ENCODE results near the gene SCYL3. TPM values are rescaled to one million over a fixed set of nuclear protein-coding genes. Genes with fewer than 3 reads are reported as not detected.
A peak's percentile ranks its signal among the peaks of the same experiment; 100 is the strongest.

SCYL3 gene
- total and polyA plus RNA-seq, 2 of the 13 experiments (the other 11 are each of a cell fraction or from before 2014, with no cell fraction given), result 3.3 to 4.9 TPM

DNA sequence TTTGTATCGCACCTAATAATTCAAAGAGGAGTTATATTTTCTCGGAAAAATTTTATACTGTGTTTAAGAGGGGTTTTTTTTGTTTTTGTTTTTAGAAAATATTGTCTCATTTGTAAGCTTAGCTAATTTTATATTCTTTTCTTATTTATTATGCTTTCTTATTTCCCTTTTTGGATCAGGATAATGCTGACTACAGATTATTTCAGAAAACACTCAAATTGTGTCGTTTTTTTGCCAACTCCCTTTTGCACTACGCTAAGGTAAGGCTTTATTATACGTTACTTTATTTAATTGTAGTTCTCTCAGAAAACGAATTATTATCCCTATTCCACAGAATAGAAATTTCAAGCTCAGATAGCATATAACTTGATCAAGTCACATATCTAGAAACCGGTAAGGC is 72.2 kb downstream of the SCYL3 start:
- TF ChIP-seq HOXA3 (CRISPR knock-in tag; IDR thresholded peaks at IDR 0.05) (no peak), RORA (CRISPR knock-in tag; IDR thresholded peaks at IDR 0.05) (no peak), EP300 (IDR thresholded peaks at IDR 0.05; ENCODE audit: low read depth in 2 of 2, low read length in 2 of 2) (no peak), EP300 (CRISPR knock-in tag; IDR thresholded peaks at IDR 0.05; ENCODE audit: borderline replicate concordance) (no peak), ZFP1 (CRISPR knock-in tag; IDR thresholded peaks at IDR 0.05) (no peak), FOXO1 (CRISPR knock-in tag; IDR thresholded peaks at IDR 0.05) (no peak), MAFK (conservative IDR thresholded peaks at IDR 0.05 in 1 of 2, IDR thresholded peaks at IDR 0.05 in 1 of 2; ENCODE audit: low read length in 2 of 2) (peak; percentile 42 to 77), MAFF (IDR thresholded peaks at IDR 0.05; ENCODE audit: low read depth, low read length) (peak; percentile 63; the same call in 1 of the 2 replicates), ZNF891 (CRISPR knock-in tag; IDR thresholded peaks at IDR 0.05) (no peak), ZNF879 (CRISPR knock-in tag; IDR thresholded peaks at IDR 0.05) (no peak), ZSCAN12 (CRISPR knock-in tag; IDR thresholded peaks at IDR 0.05) (no peak), ZNF543 (CRISPR knock-in tag; IDR thresholded peaks at IDR 0.05) (no peak)
- TF ChIP-seq, protein P1, sequence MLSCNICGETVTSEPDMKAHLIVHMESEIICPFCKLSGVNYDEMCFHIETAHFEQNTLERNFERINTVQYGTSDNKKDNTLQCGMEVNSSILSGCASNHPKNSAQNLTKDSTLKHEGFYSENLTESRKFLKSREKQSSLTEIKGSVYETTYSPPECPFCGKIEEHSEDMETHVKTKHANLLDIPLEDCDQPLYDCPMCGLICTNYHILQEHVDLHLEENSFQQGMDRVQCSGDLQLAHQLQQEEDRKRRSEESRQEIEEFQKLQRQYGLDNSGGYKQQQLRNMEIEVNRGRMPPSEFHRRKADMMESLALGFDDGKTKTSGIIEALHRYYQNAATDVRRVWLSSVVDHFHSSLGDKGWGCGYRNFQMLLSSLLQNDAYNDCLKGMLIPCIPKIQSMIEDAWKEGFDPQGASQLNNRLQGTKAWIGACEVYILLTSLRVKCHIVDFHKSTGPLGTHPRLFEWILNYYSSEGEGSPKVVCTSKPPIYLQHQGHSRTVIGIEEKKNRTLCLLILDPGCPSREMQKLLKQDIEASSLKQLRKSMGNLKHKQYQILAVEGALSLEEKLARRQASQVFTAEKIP (CRISPR knock-in tag; IDR thresholded peaks at IDR 0.05; ENCODE audit: borderline replicate concordance), result no peak
- TF ChIP-seq, protein P2, sequence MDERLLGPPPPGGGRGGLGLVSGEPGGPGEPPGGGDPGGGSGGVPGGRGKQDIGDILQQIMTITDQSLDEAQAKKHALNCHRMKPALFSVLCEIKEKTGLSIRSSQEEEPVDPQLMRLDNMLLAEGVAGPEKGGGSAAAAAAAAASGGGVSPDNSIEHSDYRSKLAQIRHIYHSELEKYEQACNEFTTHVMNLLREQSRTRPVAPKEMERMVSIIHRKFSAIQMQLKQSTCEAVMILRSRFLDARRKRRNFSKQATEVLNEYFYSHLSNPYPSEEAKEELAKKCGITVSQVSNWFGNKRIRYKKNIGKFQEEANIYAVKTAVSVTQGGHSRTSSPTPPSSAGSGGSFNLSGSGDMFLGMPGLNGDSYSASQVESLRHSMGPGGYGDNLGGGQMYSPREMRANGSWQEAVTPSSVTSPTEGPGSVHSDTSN (CRISPR knock-in tag; IDR thresholded peaks at IDR 0.05), result no peak
- TF ChIP-seq, protein P3, sequence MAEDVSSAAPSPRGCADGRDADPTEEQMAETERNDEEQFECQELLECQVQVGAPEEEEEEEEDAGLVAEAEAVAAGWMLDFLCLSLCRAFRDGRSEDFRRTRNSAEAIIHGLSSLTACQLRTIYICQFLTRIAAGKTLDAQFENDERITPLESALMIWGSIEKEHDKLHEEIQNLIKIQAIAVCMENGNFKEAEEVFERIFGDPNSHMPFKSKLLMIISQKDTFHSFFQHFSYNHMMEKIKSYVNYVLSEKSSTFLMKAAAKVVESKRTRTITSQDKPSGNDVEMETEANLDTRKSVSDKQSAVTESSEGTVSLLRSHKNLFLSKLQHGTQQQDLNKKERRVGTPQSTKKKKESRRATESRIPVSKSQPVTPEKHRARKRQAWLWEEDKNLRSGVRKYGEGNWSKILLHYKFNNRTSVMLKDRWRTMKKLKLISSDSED (CRISPR knock-in tag; IDR thresholded peaks at IDR 0.05), result no peak
- TF ChIP-seq, protein P4, sequence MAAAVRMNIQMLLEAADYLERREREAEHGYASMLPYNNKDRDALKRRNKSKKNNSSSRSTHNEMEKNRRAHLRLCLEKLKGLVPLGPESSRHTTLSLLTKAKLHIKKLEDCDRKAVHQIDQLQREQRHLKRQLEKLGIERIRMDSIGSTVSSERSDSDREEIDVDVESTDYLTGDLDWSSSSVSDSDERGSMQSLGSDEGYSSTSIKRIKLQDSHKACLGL (CRISPR knock-in tag; IDR thresholded peaks at IDR 0.05), result no peak
- POLR2A ChIA-PET, result no interaction called here
- FAIRE-seq (no peak), DNase-seq (ENCODE audit: low spot score) (no peak), ATAC-seq (no peak)
- H3K4me2 ChIP-seq (ENCODE audit: low read depth, low read length), result no peak overlapping the region
- no peak overlapping the region for H3K9ac ChIP-seq (ENCODE audit: insufficient read depth, low read depth, low read length)
- H3K27me3 ChIP-seq (ENCODE audit: control insufficient read depth in 1 of 2, insufficient read depth in 2 of 2, low read length in 2 of 2), result no peaks in the 10 kb centered on the region
- no peak overlapping the region for H2AFZ ChIP-seq (ENCODE audit: low read length)
- H3K4me3 ChIP-seq (replicated peaks in 1 of 3; ENCODE audit: insufficient read depth in 1 of 3, low read depth in 2 of 3, low read length in 3 of 3), result no peak overlapping the region
- no peaks in the 10 kb centered on the region for H4K20me1 ChIP-seq (ENCODE audit: insufficient read depth, low read length)
- no TSS peak for BruUV-seq (replicated peaks)
- CTCF ChIA-PET (ENCODE audit: low intra/inter-chr PET ratio, low total read pairs), result no interaction called here
- in situ Hi-C loops (cut with HindIII; ENCODE audit: extremely low pct_ligation_motif_present, low pct_unique_long_range_greater_than_20kb) (no loop called here), intact Hi-C loops (cut with micrococcal nuclease; ENCODE audit: unreplicated experiment) (no loop called here)
- H3K79me2 ChIP-seq (ENCODE audit: insufficient read depth, low read length), result no peaks in the 10 kb centered on the region
- WGBS (ENCODE audit: low lambda C conversion rate), result 98% methylated on average over 7 of the region's 7 CpGs
- H3K27ac ChIP-seq (ENCODE audit: extremely low read length, insufficient read depth, low read length), result no peak overlapping the region
- H3K36me3 ChIP-seq (replicated peaks in 1 of 2; ENCODE audit: control insufficient read depth in 1 of 2, insufficient read depth in 2 of 2, low read length in 2 of 2), result peaks cover 6 to 19% of the 10 kb centered on the region in 2 experiments
- H3K4me1 ChIP-seq (ENCODE audit: insufficient read depth, low read length), result peaks cover 5% of the 10 kb centered on the region; the same call in 1 of the 2 replicates
- H3K9me3 ChIP-seq (ENCODE audit: low read length), result no peaks in the 10 kb centered on the region

Data from HepG2 (cell line).